ENCODE data around the gene LRIG2.

DNA sequence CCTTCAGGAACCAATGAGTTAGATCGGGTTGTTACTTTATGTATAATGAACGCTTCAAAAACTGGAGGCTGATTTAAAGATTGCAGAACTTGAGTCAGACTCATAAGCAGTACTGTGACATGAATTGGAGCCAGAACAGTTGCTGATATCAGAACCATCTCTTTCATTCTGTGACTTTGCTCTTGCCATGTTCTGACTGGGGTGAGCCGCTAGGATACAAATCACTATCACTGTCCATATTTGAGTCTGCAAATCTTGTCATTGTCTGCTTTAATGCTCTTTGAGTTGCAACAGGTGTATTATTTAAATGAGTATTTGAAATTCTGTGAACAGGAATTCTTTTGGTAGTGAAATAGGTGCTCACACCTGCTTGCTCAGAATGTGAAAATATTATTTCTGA, 52.5 kb downstream of the LRIG2 start:
- TF ChIP-seq, protein P1, sequence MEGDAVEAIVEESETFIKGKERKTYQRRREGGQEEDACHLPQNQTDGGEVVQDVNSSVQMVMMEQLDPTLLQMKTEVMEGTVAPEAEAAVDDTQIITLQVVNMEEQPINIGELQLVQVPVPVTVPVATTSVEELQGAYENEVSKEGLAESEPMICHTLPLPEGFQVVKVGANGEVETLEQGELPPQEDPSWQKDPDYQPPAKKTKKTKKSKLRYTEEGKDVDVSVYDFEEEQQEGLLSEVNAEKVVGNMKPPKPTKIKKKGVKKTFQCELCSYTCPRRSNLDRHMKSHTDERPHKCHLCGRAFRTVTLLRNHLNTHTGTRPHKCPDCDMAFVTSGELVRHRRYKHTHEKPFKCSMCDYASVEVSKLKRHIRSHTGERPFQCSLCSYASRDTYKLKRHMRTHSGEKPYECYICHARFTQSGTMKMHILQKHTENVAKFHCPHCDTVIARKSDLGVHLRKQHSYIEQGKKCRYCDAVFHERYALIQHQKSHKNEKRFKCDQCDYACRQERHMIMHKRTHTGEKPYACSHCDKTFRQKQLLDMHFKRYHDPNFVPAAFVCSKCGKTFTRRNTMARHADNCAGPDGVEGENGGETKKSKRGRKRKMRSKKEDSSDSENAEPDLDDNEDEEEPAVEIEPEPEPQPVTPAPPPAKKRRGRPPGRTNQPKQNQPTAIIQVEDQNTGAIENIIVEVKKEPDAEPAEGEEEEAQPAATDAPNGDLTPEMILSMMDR (IDR thresholded peaks at IDR 0.05) = no peak
- no peak for TF ChIP-seq POLR2A (IDR thresholded peaks at IDR 0.05)
- no peak for TF ChIP-seq EP300 (IDR thresholded peaks at IDR 0.05)

Data from gastroesophageal sphincter (tissue), 3 donors.